ENCODE measurements around the gene ELF5. TPM values are rescaled to one million over a fixed set of nuclear protein-coding genes. Genes with fewer than 3 reads are reported as not detected.

ELF5 gene
- total RNA-seq, 1 donor from 2014 or later = 2.2 TPM

GRCh38 chr11:34501949-34502348 lies 11.6 kb downstream of the ELF5 start:
- H3K27ac Mint-ChIP-seq = no peak overlapping the region

GRCh38 chr11:34501500-34501899 lies 12.1 kb downstream of the ELF5 start:
- no peak for TF ChIP-seq CTCF (IDR thresholded peaks at IDR 0.05; ENCODE audit: unreplicated experiment)
- Mint-ChIP-seq H3K4me1 (peaks cover 16% of the 10 kb centered on the region), H3K27me3 (ENCODE audit: low read depth) (no peaks in the 10 kb centered on the region), H3K4me3 (no peak overlapping the region), H3K36me3 (no peaks in the 10 kb centered on the region), H3K27ac (no peak overlapping the region), H3K9me3 (no peaks in the 10 kb centered on the region)
- no peak for DNase-seq (ENCODE audit: low spot score in 2 of 2, unreplicated experiment in 2 of 2)

More at GRCh38 chr11:34501949-34502348, 11.6 kb downstream of the ELF5 start:
- no peak for TF ChIP-seq CTCF (IDR thresholded peaks at IDR 0.05; ENCODE audit: unreplicated experiment)
- no peak overlapping the region for H3K4me3 Mint-ChIP-seq
- H3K4me1 Mint-ChIP-seq = peaks cover 16% of the 10 kb centered on the region
- H3K9me3 Mint-ChIP-seq = no peaks in the 10 kb centered on the region
- no peak for DNase-seq (ENCODE audit: low spot score in 2 of 2, unreplicated experiment in 2 of 2)
- no peaks in the 10 kb centered on the region for H3K27me3 Mint-ChIP-seq (ENCODE audit: low read depth)
- no peaks in the 10 kb centered on the region for H3K36me3 Mint-ChIP-seq

- H3K27me3 Mint-ChIP-seq (ENCODE audit: low read depth) = peaks cover 1% of the 10 kb centered on the region
- no peak for DNase-seq (ENCODE audit: low spot score in 2 of 2, unreplicated experiment in 2 of 2)
- no peaks in the 10 kb centered on the region for H3K36me3 Mint-ChIP-seq
- H3K4me3 Mint-ChIP-seq = no peak overlapping the region
- no peak for TF ChIP-seq CTCF (IDR thresholded peaks at IDR 0.05; ENCODE audit: unreplicated experiment)
- H3K27ac Mint-ChIP-seq = no peak overlapping the region
- H3K4me1 Mint-ChIP-seq = peaks cover 16% of the 10 kb centered on the region
- H3K9me3 Mint-ChIP-seq = no peaks in the 10 kb centered on the region
Measured at GRCh38 chr11:34499719-34500500, 13.7 kb downstream of the ELF5 start.

- Mint-ChIP-seq H3K27ac (no peak overlapping the region), H3K27me3 (ENCODE audit: low read depth) (peaks cover 3% of the 10 kb centered on the region), H3K4me3 (no peak overlapping the region), H3K36me3 (no peaks in the 10 kb centered on the region), H3K4me1 (peaks cover 6% of the 10 kb centered on the region), H3K9me3 (no peaks in the 10 kb centered on the region)
- no peak for TF ChIP-seq CTCF (IDR thresholded peaks at IDR 0.05; ENCODE audit: unreplicated experiment)
- no peak for DNase-seq (ENCODE audit: low spot score in 2 of 2, unreplicated experiment in 2 of 2)
Measured at GRCh38 chr11:34495724-34496377, 17.7 kb downstream of the ELF5 start.

GRCh38 chr11:34495239-34495723 lies 18.3 kb downstream of the ELF5 start:
- peaks cover 6% of the 10 kb centered on the region for H3K4me1 Mint-ChIP-seq
- no peaks in the 10 kb centered on the region for H3K9me3 Mint-ChIP-seq
- H3K36me3 Mint-ChIP-seq = no peaks in the 10 kb centered on the region
- H3K4me3 Mint-ChIP-seq = no peak overlapping the region
- no peak for DNase-seq (ENCODE audit: low spot score in 2 of 2, unreplicated experiment in 2 of 2)
- H3K27me3 Mint-ChIP-seq (ENCODE audit: low read depth) = peaks cover 3% of the 10 kb centered on the region
- no peak overlapping the region for H3K27ac Mint-ChIP-seq
- no peak for TF ChIP-seq CTCF (IDR thresholded peaks at IDR 0.05; ENCODE audit: unreplicated experiment)

Measured in mesothelial cell of epicardium (in vitro differentiated cells).